Stimulated activated naive CD8-positive, alpha-beta T cell treated with anti-CD3 and anti-CD28 coated beads, Interleukin-15, Interleukin-2, amounts not matched to agents 100 U/mL and 50 U/mL, for 24 hours (primary cell): Measurements from ENCODE around the gene UBTFL1.
"Not testable (repeated sequence)": the region's sequence is repeated elsewhere in the genome, so short reads cannot be mapped to it uniquely, and the experiment has no call there.

Experiments
- ATAC-seq: fragments of 150-1000 bp; cut with Tn5 transposase; one replicate; pipeline ENCODE4 v1.10.0; 2021
- DNase-seq: peaks from one replicate; pipeline ENCODE4 v3.0.0; 2021

UBTFL1 gene, protein sequence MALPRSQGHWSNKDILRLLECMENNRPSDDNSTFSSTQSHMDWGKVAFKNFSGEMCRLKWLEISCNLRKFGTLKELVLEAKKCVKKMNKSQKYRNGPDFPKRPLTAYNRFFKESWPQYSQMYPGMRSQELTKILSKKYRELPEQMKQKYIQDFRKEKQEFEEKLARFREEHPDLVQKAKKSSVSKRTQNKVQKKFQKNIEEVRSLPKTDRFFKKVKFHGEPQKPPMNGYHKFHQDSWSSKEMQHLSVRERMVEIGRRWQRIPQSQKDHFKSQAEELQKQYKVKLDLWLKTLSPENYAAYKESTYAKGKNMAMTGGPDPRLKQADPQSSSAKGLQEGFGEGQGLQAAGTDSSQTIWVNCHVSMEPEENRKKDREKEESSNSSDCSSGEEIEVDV

DNA sequence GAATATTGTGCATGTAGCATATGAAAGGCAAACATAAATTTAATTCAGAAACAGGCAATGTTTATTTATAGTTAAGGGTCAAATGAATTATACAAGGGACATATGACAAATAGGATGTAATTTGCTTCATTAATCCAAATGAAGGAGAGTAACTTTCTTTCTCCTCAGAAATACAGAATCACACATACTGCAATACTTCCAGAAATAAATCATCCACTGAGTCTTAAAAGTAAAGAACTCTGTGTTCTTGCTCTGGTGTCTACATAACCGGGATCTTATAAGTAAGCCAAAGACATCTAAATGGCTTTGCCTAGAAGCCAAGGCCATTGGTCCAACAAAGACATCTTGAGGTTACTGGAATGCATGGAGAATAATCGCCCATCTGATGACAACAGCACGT lies at the start of gene UBTFL1:
Gene UBTFL1, plus strand, starts transcription at position 301 of the 400 bp plus-strand sequence. Its CDS starts 0 bp downstream, at position 301.
- not testable (repeated sequence) for ATAC-seq, DNase-seq

DNA sequence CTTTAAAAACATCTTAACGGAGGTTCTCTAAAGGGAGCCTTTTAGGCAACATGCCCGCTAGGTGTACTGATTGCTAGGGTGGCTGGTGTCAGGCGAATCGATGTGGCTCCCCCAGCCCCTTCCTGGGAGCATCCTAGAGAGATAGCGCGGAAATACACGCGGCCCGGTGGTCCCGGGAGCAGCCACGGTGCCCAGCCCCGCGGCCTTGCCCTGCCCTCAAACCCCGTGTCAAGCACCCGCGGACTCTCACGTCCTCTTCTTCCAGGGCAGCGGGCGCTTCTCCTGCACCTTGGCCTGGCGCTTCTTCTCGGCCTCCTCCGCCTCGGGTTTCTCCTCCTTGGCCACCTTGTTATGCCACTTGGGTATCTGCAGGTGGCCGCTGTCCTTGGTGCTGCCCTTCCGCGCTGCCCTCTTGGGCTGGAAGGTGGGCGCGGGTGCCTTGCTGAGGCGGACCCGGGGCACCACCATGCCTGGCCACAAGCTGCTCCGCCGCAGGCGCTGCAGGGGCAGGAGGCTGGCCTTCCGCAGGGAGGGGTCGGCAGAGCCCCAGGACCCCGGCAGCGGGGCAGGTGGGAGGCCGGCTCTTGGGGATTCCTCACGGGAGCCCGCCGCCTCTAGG lies 34.0 kb upstream of the UBTFL1 start:
- not testable (repeated sequence) for ATAC-seq, DNase-seq

DNA sequence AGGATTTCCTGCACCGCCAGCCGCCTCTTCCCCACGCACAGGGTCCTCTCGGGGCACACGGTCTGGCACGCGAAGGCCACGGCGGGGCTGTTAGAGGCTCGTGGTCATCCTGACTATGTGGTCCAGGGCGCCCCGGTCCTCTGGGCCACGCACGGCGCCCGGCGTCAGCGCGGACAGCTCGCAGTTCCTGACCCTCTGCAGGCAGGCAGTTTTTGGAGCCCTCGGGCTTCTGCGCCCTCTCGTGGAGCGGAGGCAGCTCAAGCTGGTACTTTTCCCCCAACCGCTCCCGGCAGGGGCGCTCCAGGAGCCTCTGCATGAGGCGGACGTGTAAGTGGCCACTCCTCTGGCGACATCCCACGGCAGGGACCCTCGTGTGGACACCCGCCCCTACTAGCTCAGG lies 33.4 kb upstream of the UBTFL1 start:
- ATAC-seq, DNase-seq: not testable (repeated sequence)

DNA sequence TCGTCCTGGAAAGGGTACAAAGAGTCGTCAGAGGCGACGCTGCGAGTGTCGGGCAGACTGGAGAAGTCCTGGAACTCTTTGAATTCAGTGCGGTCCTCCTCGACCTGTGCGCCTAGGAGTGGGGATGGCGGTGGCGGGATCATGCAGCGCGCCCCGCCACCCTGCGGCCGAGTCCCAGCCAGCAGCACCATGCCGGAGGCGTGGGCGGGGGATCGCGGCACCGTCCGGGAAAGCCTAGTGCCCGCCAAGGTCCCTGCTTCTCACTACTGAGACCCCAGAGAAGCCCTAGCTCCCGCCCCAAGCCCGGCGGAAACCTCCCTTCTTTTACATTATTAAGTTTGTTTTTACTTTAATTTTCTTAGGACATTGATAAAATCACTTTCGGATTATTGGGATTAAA lies 32.2 kb upstream of the UBTFL1 start:
- not testable (repeated sequence) for ATAC-seq, DNase-seq

DNA sequence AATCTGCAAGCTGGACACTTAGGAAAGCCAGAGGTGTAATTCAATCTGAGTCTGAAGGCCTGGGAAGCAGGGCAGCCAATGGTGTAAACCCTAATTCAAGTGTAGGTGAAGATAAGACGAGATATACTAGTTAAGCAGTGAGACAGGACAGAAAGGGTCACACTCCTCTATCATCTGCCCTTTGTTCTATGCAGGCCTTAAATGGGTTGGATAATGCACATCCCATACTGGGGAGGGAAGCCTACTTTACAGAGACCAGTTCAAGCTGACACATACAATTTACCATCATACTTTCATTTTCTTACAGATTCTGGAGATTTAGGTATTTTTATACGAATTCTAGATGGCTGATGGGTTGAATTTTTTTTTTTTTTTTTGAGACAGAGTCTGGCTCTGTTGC lies 3.0 kb downstream of the UBTFL1 start:
- not testable (repeated sequence) for ATAC-seq

DNA sequence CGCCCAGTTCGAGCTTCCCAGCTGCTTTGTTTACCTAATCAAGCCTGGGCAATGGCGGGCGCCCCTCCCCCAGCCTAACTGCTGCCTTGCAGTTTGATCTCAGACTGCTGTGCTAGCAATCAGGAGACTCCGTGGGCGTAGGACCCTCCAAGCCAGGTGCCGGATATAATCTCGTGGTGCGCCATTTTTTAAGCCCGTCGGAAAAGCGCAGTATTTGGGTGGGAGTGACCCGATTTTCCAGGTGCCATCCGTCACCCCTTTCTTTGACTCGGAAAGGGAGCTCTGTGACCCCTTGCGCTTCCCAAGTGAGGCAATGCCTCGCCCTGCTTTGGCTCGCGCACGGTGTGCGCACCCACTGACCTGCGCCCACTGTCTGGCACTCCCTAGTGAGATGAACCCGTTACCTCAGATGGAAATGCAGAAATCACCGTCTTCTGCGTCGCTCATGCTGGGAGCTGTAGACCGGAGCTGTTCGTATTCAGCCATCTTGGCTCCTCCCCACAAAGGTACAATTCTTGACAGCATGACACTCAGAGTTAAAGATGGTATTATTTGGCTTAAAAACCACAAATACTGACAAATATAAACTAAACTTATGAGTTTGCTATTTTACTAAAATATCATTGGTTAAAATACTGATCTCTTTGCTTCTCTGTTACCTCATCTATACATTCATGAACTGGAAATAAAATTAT lies 9.6 kb downstream of the UBTFL1 start:
- DNase-seq, ATAC-seq: not testable (repeated sequence)

More for the DNA sequence above, 3.0 kb downstream of the UBTFL1 start:
- not testable (repeated sequence) for DNase-seq

DNA sequence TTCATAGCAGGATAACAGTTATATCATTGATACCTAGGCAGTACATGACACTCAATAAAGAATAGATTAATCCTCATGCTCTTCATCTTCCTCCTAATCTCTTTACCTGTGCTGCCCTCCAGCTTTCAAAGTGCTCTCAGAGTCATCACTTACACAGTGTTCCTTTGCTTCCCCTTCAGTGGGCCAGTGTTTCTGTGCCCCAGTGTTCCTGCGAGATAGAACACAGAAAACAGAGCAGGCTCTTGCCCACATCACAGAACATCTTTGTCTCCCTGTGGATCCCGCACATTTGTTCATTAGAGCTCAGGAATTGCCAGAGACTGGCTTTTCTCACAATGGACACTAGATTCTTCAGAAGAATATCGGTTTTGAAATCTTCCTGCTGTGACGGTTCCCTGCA lies 12.5 kb downstream of the UBTFL1 start:
- not testable (repeated sequence) for ATAC-seq

DNA sequence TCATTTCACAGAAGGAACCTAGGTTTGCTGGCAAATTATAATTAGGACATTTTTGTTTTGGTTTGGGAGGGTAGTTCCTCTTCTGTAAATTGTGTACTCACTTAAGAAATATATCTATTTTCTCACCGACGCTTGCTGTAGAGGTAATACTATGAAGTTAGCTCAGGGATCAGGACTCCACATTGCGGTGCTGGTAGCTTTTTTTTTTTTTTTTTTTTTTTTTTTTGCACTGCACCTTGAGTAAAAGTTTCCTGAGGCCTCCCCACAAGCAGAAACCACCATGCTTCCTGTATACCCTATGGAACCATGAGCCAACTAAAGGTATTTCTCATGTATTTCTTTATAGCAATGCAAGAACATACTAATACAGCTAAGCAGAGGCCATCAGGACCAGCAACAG lies 14.7 kb downstream of the UBTFL1 start:
- no peak for ATAC-seq
- no peak for DNase-seq

More for the DNA sequence above, 12.5 kb downstream of the UBTFL1 start:
- not testable (repeated sequence) for DNase-seq

DNA sequence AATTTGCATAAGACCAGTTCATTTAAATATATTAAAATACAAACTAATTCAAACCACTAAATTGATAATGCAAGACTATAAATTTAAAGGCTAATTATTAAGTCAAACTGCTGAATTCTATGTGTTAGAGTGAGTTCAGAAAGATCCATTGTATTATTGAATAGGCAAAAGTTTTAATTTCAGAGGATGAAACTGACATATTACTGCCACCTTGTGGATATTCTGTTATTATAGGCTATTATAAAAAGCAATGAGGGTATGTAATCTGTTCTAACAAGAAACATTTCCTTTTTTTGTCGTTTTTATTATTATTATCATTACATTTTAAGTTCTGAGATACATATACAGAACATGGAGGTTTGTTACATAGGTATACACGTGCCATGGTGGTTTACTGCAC lies 27.8 kb downstream of the UBTFL1 start:
- ATAC-seq (no peak), DNase-seq (no peak)

DNA sequence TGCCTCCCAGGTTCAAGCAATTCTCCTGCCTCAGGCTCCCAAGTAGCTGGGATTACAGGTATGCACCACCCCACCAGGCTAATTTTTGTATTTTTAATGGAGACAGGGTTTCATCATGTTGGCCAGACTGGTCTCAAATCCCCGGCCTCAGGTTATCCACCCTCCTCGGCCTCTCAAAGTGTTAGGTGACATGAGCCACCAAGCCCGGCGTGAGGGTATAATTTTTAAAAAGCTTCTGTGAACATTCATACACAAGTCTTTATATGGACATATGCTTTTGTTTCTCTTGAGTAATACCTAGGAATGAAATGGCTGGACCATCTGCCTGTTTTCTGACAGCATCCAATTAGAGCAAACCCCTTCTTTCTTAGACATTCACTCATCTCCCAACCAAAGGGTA lies 34.4 kb downstream of the UBTFL1 start:
- DNase-seq (no peak), ATAC-seq (no peak)

DNA sequence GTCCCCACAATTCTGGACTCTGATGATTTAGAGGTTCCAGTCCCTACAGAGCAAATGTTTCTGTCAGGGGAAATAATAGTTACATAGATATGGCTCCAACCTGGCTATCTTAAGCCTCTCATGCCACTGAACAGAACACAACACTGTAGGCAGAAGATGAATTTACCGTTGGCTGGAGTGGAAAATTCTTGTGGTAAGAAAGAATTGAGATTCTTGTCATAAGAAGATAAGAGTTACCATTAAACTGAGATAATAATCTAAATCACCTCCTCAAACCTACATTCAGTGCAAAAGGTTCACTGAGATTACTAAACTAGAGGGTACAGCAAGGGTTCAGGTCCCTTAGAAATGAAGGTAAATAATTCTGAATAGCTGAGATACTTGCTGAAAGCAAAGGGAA lies 38.6 kb downstream of the UBTFL1 start:
- no peak for ATAC-seq

DNA sequence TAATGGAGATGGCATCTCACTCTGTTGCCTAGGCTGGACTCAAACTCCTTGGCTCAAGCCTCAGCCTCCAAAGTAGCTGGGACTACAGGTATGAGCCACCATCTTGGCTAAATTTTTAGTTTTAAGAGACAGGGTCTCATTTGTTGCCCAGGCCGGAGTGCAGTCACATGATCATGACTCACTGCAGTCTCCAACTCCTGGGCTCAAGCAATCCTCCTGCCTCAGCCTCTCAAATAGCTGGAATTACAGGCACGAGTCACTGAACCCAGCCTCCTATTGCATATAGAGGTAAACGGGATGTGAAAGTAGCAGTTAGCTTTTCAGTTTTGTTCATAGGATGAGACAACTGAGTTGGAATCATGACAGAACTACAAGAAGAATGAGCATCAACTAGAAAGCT lies 39.2 kb downstream of the UBTFL1 start:
- DNase-seq (no peak), ATAC-seq (no peak)

More for the DNA sequence above, 38.6 kb downstream of the UBTFL1 start:
- no peak for DNase-seq

DNA sequence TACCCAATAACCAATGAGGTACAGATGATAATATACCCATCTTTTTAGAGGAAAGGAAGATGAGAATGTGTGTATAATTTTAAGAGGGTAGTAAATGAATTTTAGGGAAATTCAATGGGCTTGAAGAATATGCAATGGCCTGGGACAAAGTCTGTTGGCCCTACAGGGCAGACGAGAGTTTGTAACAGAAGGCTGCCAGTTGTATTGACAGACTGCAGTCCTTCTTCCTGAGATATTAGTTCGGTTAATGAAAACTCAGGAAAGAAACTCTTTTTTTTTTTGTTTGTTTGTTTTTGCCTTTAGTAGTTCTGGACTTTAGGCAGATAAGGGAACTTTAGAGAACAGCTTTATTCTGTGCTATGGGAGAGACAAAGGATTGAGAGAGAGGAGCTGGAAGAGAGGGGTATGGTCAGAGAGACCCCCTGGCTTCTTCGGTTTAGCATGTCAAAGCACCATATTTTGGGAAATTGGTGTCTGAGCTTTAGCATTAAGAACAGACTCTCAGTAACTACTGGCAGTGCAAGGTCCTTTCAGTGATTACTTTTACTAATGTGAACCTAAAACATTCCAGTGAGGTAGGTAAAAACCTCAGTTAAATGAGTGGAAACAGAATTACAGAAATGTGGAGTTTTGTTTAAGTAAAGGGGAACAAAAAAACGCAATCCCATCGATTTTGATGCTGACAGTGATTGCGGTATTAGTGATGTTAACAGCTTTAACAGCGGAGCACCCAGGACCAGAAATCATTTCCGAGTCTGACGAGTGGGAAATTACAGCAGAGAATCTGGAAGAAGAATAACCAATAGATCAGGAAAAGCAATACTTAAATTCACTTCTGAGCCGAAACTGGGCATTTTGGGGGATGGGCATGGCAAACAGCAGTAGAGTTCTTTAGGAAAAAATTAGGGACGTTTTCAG lies 48.1 kb downstream of the UBTFL1 start:
- ATAC-seq: no peak

DNA sequence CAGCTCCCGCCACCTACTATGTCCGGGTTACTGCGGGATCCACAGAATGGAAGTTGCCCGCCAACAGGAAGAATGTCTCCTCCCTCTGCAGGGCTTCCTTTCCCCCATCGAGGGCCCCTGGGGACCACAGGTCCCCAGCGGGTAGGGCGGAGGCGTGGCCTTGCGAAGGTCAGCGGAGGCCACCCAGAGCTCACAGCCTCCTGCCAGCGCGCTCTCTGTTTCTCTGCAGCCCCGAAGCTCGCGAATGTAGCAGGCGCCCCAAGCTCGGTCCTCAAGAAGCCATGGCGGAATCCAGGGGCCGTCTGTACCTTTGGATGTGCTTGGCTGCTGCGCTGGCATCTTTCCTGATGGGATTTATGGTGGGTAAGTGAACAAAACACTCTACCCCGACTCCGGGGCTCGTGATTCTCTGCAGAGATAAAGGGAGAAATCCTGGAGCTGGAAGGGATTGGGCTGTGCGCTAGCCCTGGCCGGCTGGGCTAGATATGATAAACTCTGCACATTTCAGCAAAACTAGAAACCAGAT lies 48.8 kb downstream of the UBTFL1 start, which contains the start of gene NAALAD2:
Gene NAALAD2, plus strand, starts transcription at position 186 of the 526 bp plus-strand sequence. Its CDS starts 96 bp downstream, at position 282.
- DNase-seq (peak; percentile 12), ATAC-seq (no peak)

More for the DNA sequence above, 48.1 kb downstream of the UBTFL1 start:
- no peak for DNase-seq

DNA sequence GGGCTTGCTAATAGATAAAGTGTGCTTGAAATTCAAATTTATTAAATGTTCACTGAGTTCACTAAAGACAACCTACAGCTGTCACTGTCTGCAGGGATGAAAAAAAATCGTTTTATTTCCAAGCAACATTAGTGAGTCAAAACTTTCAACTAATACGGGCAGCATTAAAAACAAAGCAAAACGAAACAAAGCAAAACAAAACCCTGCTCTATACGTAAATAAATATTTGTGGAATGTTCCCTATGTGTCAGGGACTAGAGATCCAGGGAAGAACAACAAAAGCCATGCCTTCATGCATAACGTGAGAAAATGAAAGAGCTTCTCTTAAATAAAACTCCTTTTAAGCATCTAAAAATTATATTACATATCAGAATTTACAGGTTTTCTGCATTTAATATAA lies 49.3 kb downstream of the UBTFL1 start:
- DNase-seq: no peak
- no peak for ATAC-seq
